ENCODE data around the gene OR10V1.

OR10V1 gene

GRCh38 chr11:59667812-59668187, 45.8 kb downstream of the OR10V1 start:
- no peak for FAIRE-seq

- FAIRE-seq = no peak
Measured at GRCh38 chr11:59666969-59667368, 46.7 kb downstream of the OR10V1 start.

Data from colon (tissue), 2 donors.